Erythroblast (primary cell): ENCODE data around the gene MYCBPAP.

ENCODE experiments used
- GATA1 ChIP-seq: IDR thresholded peaks from 2 replicates; pipeline ENCODE4 v1.6.1; 2011; ENCODE audit warnings: low read depth, mild to moderate bottlenecking, control low read depth, low read length, moderate library complexity
- POLR2A ChIP-seq: IDR thresholded peaks from 2 replicates; pipeline ENCODE4 v1.6.1; 2011; ENCODE audit warnings: mild to moderate bottlenecking, low read length

DNA sequence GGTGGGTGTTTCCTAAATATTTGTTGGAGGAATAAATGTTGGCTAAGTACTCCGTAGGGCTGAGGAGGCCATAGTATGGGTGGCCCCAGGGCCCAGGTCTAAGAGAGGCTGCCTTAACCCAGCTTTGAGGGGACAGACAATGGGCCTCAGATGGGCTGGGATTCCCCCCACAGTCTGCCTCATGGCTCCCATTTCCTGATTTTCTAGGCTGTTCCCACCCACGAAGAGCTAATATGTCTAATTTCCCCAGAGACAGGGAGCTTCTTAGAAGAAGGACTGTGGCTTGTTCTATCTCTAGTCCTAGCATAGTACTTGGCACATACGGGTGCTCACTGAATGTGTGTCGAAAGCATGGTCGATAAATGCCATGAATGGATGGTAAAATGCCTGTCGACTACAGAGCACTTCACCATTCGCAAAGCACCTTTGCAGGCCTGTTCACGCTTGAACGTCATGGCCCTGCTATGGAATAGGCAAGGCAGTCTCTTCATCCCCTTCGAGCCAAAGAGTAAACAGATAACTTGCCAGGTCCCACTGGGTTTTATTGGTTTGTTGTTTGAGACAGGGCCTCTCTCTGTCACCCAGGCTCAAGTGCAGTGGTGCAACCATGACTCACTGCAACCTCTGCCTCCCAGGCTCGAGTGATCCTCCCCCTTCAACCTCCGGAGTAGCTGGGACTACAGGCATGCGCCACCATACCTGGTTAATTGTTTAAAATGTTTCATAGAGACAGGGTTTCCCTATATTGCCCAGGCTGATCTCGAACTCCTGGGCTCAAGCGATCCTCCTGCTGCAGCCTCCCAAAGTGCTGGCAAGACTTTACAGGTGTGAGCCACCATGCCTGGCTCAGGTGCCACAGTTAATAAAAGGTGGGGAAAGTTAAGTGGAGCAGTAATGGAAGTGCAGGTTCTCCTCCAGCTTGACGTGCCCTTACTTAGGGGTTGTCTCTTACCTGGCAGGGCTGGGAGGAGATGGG, 49.2 kb upstream of the MYCBPAP start:
- no peak for TF ChIP-seq POLR2A
- TF ChIP-seq GATA1 = no peak
